ENCODE data around the gene CCNI.

- TF ChIP-seq CTCF (IDR thresholded peaks at IDR 0.05): no peak
- TF ChIP-seq POLR2A (IDR thresholded peaks at IDR 0.05): no peak
These were observed 73.9 kb downstream of the CCNI start for GRCh38 chr4:77001907-77002306.
